Activated CD4-positive, alpha-beta T cell treated with anti-CD3 and anti-CD28 coated beads, Interleukin-2, amount 50 U/mL, for 48 hours (primary cell): ENCODE data around the gene MRGPRX3.

Source experiments
- DNase-seq, 2 experiments: peaks; one replicate each; pipeline ENCODE4 v3.0.0-alpha.2; 2020

MRGPRX3 gene

DNA sequence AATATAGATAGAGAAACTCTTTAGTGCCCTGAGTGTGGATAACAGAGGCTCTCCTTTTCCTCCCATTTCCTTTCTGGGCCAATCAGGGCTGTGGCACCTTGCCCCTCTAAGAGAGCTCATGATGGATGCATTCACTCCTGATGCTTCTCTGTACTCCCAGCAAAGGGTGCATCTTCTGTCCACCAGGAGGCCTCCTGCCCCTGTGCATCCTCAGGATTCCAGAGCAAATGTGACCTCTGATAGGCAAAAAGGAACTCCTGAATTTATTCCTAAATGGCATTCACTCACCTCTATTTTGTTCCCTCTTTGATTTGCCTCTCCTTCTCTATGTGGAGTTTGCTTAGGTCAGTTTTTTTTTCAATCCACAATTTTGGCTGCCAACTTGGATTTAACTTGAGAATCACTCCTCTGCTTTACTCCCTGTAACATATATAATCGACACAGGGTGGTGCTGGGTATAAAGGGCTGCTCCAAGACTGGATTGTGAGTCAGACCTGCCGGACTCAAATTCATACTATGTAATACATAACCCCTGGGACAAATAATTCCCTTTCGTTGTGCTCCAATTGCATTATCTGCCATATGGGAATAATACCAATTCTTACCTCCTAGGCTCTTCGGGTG, 39.1 kb downstream of the MRGPRX3 start:
- DNase-seq, result peak; percentile 8 to 22

DNA sequence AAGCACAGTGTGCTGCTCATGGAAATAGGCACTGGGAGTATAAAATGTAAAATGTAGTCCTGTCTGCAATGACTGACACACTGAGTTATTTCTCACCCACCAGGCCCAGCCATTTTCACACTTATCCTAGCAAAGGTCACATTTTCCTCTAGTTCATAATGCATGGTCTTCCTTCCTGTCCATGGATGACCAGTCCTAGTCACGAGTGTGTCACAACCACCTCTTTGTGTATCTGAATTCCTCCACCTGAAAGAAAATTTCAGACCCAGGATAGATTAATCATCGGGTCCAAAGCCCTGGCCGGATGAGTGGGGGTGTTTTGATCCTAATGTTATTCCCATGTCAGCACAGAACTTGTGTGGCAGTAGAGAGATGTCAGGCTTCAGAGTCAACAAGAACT, 40.3 kb downstream of the MRGPRX3 start, which contains the start of gene MRGPRX4:
TSS of gene MRGPRX4 (plus strand) at position 172 of the 400 bp plus-strand sequence. CDS start 420 bp downstream, outside the sequence.
- no peak for DNase-seq

DNA sequence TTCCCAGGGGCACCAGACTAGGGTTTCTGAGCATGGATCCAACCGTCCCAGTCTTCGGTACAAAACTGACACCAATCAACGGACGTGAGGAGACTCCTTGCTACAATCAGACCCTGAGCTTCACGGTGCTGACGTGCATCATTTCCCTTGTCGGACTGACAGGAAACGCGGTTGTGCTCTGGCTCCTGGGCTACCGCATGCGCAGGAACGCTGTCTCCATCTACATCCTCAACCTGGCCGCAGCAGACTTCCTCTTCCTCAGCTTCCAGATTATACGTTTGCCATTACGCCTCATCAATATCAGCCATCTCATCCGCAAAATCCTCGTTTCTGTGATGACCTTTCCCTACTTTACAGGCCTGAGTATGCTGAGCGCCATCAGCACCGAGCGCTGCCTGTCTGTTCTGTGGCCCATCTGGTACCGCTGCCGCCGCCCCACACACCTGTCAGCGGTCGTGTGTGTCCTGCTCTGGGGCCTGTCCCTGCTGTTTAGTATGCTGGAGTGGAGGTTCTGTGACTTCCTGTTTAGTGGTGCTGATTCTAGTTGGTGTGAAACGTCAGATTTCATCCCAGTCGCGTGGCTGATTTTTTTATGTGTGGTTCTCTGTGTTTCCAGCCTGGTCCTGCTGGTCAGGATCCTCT, 41.0 kb downstream of the MRGPRX3 start:
- no peak for DNase-seq
